ENCODE results near the gene LZTR1.
"Not testable (repeated sequence)": the region's sequence is repeated elsewhere in the genome, so short reads cannot be mapped to it uniquely, and the experiment has no call there.

Gene LZTR1

GRCh38 chr22:20966883-20967696, 15.0 kb upstream of the LZTR1 start, which contains the start of gene AIFM3:
TSS of gene AIFM3 (plus strand) at chr22:20967255. CDS start at chr22:20967945, 690 bp downstream.
- no peak for FAIRE-seq

- FAIRE-seq = no peak
These were observed 14.3 kb upstream of the LZTR1 start for GRCh38 chr22:20967697-20968211.

- no peak for FAIRE-seq
These were observed 13.7 kb upstream of the LZTR1 start for GRCh38 chr22:20968281-20968977.

GRCh38 chr22:20970939-20971657, 11.0 kb upstream of the LZTR1 start:
- FAIRE-seq = peak; percentile 98

- not testable (repeated sequence) for FAIRE-seq
These were observed 9.9 kb upstream of the LZTR1 start for GRCh38 chr22:20972014-20972694.

GRCh38 chr22:20972933-20973577, 9.0 kb upstream of the LZTR1 start:
- no peak for FAIRE-seq

GRCh38 chr22:20973634-20974286, 8.3 kb upstream of the LZTR1 start:
- no peak for FAIRE-seq

GRCh38 chr22:20974336-20974955, 7.7 kb upstream of the LZTR1 start:
- no peak for FAIRE-seq

GRCh38 chr22:20975541-20976290, 6.4 kb upstream of the LZTR1 start:
- no peak for FAIRE-seq

GRCh38 chr22:20976291-20976877, 5.7 kb upstream of the LZTR1 start:
- no peak for FAIRE-seq

- no peak for FAIRE-seq
These were observed 5.1 kb upstream of the LZTR1 start for GRCh38 chr22:20977019-20977418.

- no peak for FAIRE-seq
These were observed 4.5 kb upstream of the LZTR1 start for GRCh38 chr22:20977516-20978170.

GRCh38 chr22:20978419-20978818, 3.7 kb upstream of the LZTR1 start:
- FAIRE-seq = no peak

- FAIRE-seq = no peak
These were observed 2.8 kb upstream of the LZTR1 start for GRCh38 chr22:20979243-20979809.

GRCh38 chr22:20979940-20980453, 2.1 kb upstream of the LZTR1 start:
- no peak for FAIRE-seq

- no peak for FAIRE-seq
These were observed 1.6 kb upstream of the LZTR1 start for GRCh38 chr22:20980523-20980922.

- FAIRE-seq = no peak
These were observed 967 bp upstream of the LZTR1 start for GRCh38 chr22:20980938-20981722.

- FAIRE-seq = no peak
These were observed 426 bp downstream of the LZTR1 start for GRCh38 chr22:20982563-20982882.

All from G401.6 (cell line).